ENCODE results near the gene NRDC.

NRDC gene

GRCh38 chr1:51755437-51755836 lies 123.1 kb downstream of the NRDC start:
- Histone ChIP-seq H3K27me3 (replicated peaks; ENCODE audit: control insufficient read depth, insufficient read depth, low read length) (no peaks in the 10 kb centered on the region), H3K36me3 (ENCODE audit: control insufficient read depth, insufficient read depth, low read length) (peaks cover 11% of the 10 kb centered on the region), H3K4me3 (replicated peaks; ENCODE audit: low read depth, low read length) (no peak overlapping the region)
- DNase-seq (ENCODE audit: extremely low read depth, insufficient read length): no peak
- no peak for TF ChIP-seq CTCF (IDR thresholded peaks at IDR 0.05; ENCODE audit: insufficient read depth, low read length, poor library complexity, severe bottlenecking)

GRCh38 chr1:51754666-51755065 lies 123.9 kb downstream of the NRDC start:
- Histone ChIP-seq H3K36me3 (ENCODE audit: control insufficient read depth, insufficient read depth, low read length) (peaks cover 11% of the 10 kb centered on the region), H3K4me3 (replicated peaks; ENCODE audit: low read depth, low read length) (no peak overlapping the region), H3K27me3 (replicated peaks; ENCODE audit: control insufficient read depth, insufficient read depth, low read length) (no peaks in the 10 kb centered on the region)
- no peak for DNase-seq (ENCODE audit: extremely low read depth, insufficient read length)
- no peak for TF ChIP-seq CTCF (IDR thresholded peaks at IDR 0.05; ENCODE audit: insufficient read depth, low read length, poor library complexity, severe bottlenecking)

- no peak for DNase-seq (ENCODE audit: extremely low read depth, insufficient read length)
- Histone ChIP-seq H3K36me3 (ENCODE audit: control insufficient read depth, insufficient read depth, low read length) (peaks cover 13% of the 10 kb centered on the region), H3K27me3 (replicated peaks; ENCODE audit: control insufficient read depth, insufficient read depth, low read length) (no peaks in the 10 kb centered on the region), H3K4me3 (replicated peaks; ENCODE audit: low read depth, low read length) (no peak overlapping the region)
- no peak for TF ChIP-seq CTCF (IDR thresholded peaks at IDR 0.05; ENCODE audit: insufficient read depth, low read length, poor library complexity, severe bottlenecking)
These were observed 124.6 kb downstream of the NRDC start for GRCh38 chr1:51753969-51754368.

GRCh38 chr1:51752073-51752948 lies 126.2 kb downstream of the NRDC start:
- peaks cover 13% of the 10 kb centered on the region for H3K36me3 ChIP-seq (ENCODE audit: control insufficient read depth, insufficient read depth, low read length)
- no peak overlapping the region for H3K4me3 ChIP-seq (replicated peaks; ENCODE audit: low read depth, low read length)
- no peak for DNase-seq (ENCODE audit: extremely low read depth, insufficient read length)
- no peak for TF ChIP-seq CTCF (IDR thresholded peaks at IDR 0.05; ENCODE audit: insufficient read depth, low read length, poor library complexity, severe bottlenecking)
- H3K27me3 ChIP-seq (replicated peaks; ENCODE audit: control insufficient read depth, insufficient read depth, low read length): no peaks in the 10 kb centered on the region

GRCh38 chr1:51750729-51751128 lies 127.8 kb downstream of the NRDC start:
- no peaks in the 10 kb centered on the region for H3K27me3 ChIP-seq (replicated peaks; ENCODE audit: control insufficient read depth, insufficient read depth, low read length)
- TF ChIP-seq CTCF (IDR thresholded peaks at IDR 0.05; ENCODE audit: insufficient read depth, low read length, poor library complexity, severe bottlenecking): no peak
- no peak overlapping the region for H3K4me3 ChIP-seq (replicated peaks; ENCODE audit: low read depth, low read length)
- no peak for DNase-seq (ENCODE audit: extremely low read depth, insufficient read length)
- peaks cover 13% of the 10 kb centered on the region for H3K36me3 ChIP-seq (ENCODE audit: control insufficient read depth, insufficient read depth, low read length)

All from GM06990 (cell line).